Fibroblast of peridontal ligament (primary cell): ENCODE measurements around the gene NOP9.

ENCODE experiments used
- DNase-seq: peaks from one replicate; pipeline ENCODE4 v3.0.0-alpha.2; 2010; ENCODE audit errors: extremely low read depth

The NOP9 gene

GRCh38 chr14:24329073-24329663 is 29.5 kb downstream of the NOP9 start:
- no peak for DNase-seq

GRCh38 chr14:24329736-24330135 is 30.1 kb downstream of the NOP9 start:
- DNase-seq, result no peak

GRCh38 chr14:24330973-24331674 is 31.5 kb downstream of the NOP9 start:
- DNase-seq, result no peak

- no peak for DNase-seq
These were observed 32.1 kb downstream of the NOP9 start for GRCh38 chr14:24331731-24332267.

- DNase-seq, result peak; percentile 57
These were observed 32.8 kb downstream of the NOP9 start for GRCh38 chr14:24332268-24332993.

- peak; percentile 23 for DNase-seq
These were observed 35.0 kb downstream of the NOP9 start, which contains the start of gene ADCY4 for GRCh38 chr14:24334431-24335291. Gene ADCY4, minus strand, starts transcription at chr14:24335071. Its CDS starts 419 bp downstream, at chr14:24334652.

- DNase-seq, result no peak
These were observed 36.0 kb downstream of the NOP9 start for GRCh38 chr14:24335461-24336171.

- DNase-seq, result no peak
These were observed 37.6 kb downstream of the NOP9 start for GRCh38 chr14:24337144-24337823.

- no peak for DNase-seq
These were observed 38.1 kb downstream of the NOP9 start for GRCh38 chr14:24337824-24338175.

- DNase-seq, result no peak
These were observed 39.2 kb downstream of the NOP9 start for GRCh38 chr14:24338843-24339242.

- DNase-seq, result no peak
These were observed 39.9 kb downstream of the NOP9 start, which contains the start of gene RIPK3 for GRCh38 chr14:24339284-24340151. Gene RIPK3, minus strand, starts transcription at chr14:24339991. Its CDS starts 165 bp downstream, at chr14:24339826.

- DNase-seq, result no peak
These were observed 41.0 kb downstream of the NOP9 start for GRCh38 chr14:24340606-24341005.

- DNase-seq, result no peak
These were observed 43.2 kb downstream of the NOP9 start for GRCh38 chr14:24342889-24343288.

GRCh38 chr14:24343795-24344660 is 44.4 kb downstream of the NOP9 start:
- no peak for DNase-seq

- no peak for DNase-seq
These were observed 47.5 kb downstream of the NOP9 start for GRCh38 chr14:24347134-24347533.

GRCh38 chr14:24348186-24348585 is 48.5 kb downstream of the NOP9 start:
- DNase-seq, result no peak

GRCh38 chr14:24349742-24350141 is 50.1 kb downstream of the NOP9 start:
- no peak for DNase-seq

- peak; percentile 83 for DNase-seq
These were observed 51.9 kb downstream of the NOP9 start for GRCh38 chr14:24351517-24351916.
